ENCODE results near the gene LAMB3. TPM values are rescaled to one million over a fixed set of nuclear protein-coding genes. Genes with fewer than 3 reads are reported as not detected.

LAMB3 gene
- total RNA-seq, 2 donors from 2014 or later, result 8.4 to 14.3 TPM

DNA sequence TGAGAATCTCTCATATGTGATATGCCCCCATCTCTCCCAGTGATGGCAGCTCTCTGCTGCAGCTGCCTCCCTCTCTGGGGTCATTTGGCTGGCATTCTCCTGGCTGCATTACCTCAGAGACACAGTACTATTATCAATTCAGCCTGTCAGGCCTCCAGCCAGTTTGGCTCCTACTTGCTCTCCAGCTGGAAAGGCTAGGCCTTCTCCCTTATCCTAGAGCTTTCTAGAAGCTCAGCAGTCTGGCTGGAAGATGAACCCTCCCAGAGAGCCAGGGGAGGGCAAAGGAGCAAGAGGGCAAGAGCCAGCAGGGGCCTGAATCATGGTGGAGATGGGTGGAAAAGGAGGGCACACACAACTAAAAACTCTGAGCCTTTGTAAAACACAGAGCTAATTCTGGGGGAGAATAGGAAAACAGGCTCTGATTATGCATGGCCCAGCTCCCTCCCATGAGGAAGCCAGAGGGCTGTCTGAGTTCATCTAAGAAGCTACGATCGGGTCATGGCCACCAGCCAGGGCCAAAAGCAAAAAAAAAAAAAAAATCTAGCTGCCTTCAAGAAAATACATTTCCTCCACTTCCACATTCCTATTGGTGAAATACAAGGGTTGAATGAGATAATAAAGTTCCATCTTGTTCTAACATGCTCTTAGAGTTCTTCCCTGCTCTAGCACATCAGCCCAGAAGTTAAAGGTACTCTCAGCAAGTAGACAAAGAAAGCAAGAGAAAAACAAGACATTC, 8.8 kb downstream of the LAMB3 start:
- intact Hi-C loops (cut with DNase I), result loop anchor here in 1 of 2 donors (5.0 kb wide), 1 partner anchor 49 kb away; no protein-coding TSS in a partner anchor
- ATAC-seq (peak; percentile 73 to 75), DNase-seq (peak; percentile 75)

DNA sequence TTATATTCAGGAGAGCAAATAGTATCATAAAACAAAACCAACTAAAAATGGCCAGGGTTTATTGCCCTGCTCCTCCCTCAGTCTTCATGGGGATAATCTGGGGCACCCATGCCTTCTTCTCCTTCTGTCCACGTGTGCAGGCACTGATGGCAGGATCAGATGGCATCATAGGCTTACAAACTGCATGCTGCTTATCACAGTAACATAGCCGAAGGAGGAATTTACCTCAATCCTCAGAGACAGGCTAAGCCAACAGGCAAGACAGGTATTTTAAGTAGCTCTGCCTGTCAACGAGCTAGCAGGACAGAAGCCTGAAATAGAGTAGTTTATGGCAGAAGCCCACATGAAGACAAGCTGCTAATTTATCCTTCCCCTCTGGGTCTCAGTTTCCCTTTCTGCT, 9.4 kb downstream of the LAMB3 start:
- intact Hi-C loops (cut with DNase I), result loop anchor here in 1 of 2 donors (5.0 kb wide), 1 partner anchor 49 kb away; no protein-coding TSS in a partner anchor
- DNase-seq, result no peak
- ATAC-seq, result peak; percentile 27 to 35

DNA sequence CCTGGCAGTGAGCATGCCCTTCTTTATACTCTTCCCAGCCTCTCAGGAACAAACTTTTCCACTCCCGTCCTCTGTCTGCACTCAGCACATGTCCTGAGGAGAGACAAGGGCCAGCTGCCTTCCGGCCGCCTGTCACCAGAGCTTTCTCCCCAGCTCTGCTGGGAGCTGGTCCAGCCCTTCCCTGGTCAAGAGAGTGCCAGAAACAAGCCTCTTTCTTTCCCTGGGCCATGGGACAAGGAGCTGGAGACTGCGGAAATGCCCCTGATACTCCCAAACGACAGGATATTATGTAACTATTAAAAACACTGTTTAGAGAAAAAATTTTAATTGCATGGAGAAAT, 10.4 kb downstream of the LAMB3 start:
- DNase-seq (peak; percentile 90), ATAC-seq (peak; percentile 88)
- intact Hi-C loops (cut with DNase I), result loop anchor here in 1 of 2 donors (5.0 kb wide), 1 partner anchor 50 kb away; no protein-coding TSS in a partner anchor

DNA sequence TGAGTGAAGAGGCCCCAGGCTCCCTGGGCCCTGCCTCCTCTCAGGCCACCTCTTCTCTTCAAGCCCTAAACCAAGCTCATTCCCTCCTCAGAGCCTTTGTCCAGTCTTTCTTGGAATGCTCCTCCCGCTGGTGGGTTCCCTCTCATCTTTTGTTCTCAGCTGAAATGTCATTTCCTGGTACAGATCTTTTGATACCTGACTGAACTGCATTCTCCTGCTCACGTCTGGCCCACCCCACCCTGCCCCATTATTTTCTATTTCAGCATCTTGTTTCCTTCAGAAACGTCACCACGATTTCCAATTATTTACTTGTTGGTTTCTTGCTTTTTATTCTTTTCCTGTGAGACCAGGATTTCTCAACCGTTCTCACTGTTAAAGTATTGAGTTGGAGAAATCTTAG, 16.4 kb downstream of the LAMB3 start:
- intact Hi-C loops (cut with DNase I), result no loop called here
- no peak for ATAC-seq
- DNase-seq, result no peak

DNA sequence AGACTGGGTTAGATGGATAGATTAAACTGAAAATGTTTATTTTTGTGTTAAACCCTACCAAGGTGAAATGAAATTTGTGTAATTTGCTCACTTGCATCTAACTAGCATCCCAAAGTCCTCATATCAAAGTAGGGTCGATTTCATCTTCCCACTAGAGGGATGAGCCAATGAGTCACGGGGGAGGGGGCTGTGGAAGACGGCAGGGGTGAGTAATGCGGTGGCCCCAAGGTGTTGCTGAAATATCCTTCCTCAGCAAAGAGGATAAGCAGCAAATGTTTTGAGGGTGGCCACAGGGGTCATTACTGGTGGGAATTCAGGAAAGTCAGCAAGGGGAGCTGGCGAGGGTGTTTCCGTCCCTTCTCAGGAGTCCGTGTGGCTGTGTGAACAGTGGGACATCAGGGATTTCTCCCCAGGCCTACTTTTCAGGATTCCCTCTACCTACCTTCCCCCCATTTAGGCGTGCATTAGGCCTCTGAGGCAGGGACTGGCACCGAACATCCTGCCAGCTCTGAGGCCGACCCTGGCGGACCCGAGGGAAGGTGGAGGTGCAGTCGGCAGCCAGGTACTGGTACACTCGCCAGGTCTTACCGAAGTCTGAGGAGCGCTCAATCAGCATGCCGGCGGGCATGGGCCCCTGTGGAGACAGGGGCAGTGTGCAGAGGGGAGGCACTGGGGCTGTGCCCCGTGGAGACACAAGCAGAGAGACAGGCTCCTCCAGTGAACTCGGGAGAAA, 18.1 kb downstream of the LAMB3 start:
- ATAC-seq, result no peak
- no peak for DNase-seq
- intact Hi-C loops (cut with DNase I), result no loop called here

DNA sequence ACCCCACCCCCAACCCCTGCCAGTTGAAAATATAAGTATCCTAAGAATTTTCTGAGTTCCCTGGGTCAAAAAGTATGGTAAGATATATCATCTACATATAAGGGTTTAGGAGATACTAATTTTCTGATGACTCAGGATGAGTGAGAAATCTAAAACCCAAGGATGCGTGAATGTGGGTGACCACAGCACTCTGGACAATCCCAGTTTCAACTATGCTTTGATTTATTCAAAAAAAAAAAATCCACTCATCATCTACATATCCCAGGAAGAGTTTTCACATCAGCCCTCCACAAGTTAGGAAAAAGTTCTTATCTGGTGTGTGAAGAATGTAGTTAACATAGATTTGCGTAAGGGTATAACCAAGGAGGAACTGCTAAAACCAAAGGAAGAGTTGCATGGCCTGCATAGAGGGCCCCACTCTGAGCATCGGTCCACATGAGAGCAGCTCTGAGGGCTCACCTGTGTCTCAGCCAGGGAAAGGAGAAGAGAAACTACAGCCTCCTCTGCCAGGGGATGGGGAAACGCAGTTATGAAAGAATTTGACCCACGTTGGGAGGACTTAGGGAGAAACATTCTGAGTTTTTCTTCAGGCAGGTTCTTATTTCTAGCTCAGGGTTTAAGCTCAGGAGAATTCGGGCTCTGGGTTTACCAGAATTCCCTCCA, 18.8 kb downstream of the LAMB3 start:
- intact Hi-C loops (cut with DNase I), result no loop called here
- ATAC-seq, result no peak

DNA sequence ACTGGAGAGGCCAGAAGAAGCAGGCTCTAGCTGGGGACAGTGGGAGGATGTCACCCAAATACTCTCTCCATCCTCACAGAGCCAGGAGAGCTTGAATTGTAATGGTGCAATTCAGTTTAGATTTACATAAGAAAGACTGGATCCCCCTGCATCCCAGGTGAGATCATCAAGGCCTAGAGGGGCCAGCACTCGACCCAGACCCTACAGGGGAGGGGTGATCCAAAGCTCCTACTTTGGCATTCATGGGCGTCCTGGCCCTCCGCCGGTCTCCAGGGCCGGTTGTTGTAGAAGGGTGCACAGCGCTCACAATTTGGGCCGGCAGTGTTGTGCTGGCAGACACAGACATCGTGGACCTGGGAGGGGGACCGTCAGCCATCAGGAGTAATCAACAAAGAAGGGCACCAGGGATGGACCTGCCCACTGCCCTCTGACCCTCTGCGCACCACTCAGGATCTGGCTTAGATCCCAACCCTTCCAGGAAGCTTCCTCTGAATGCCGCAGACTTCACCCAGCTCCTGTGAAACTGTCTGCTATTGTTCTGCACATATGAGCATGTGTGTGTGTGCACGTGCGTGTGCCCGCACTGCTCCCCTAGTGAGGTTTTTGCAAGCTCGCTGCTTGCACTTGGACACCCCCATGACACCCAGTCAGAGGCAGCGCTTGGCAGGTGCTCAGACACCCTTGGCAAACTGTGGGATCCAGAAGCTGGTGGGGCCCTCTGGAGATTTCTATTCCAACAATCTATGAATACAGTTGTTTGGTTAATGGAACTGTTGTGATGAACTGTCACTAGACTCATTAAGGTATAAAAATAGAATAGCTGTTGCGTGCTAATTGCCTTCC, 21.6 kb downstream of the LAMB3 start:
- no peak for DNase-seq
- intact Hi-C loops (cut with DNase I), result no loop called here
- peak in 1 of 2 donors; percentile 2 for ATAC-seq

More for the DNA sequence above, 18.8 kb downstream of the LAMB3 start:
- no peak for DNase-seq

DNA sequence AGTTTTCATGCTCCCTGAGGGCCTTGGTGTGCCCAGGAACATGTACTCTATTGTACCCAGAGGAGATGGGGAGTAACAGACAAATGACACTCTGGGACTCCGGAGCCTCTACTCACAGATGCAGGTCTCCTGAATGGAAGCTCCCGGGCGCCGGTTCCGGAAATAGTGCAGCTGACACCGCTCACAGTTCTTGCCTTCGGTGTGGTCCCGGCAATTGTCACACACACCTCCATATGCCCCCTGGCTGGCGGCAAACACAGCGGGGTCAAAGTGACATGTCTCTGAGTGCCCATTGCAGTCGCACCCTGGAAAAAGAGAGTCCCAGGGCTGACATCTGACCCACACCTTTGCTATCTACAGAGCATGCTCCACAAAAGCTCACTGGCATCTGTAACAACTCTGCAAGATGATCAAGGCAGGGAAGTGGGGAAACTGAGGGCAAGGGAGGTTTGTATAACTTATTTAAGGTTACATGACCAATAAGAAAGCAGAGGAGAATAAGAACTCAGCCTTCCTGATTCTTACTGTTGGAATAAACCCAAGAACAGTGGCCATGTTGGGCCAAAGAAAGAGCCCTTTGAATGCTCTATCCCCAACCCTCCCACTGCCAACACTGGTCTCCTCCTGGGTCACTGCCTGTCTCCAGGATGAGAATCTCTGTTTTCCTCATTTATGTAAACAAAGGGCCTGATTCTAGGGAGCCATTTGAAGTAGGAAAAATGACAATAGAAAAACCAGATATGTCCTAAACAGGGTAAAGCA, 22.4 kb downstream of the LAMB3 start:
- no peak for DNase-seq
- ATAC-seq, result no peak
- intact Hi-C loops (cut with DNase I), result loop anchor here (5.0 to 10.0 kb wide), 5 partner anchors 43 to 115 kb away; no protein-coding TSS in a partner anchor

DNA sequence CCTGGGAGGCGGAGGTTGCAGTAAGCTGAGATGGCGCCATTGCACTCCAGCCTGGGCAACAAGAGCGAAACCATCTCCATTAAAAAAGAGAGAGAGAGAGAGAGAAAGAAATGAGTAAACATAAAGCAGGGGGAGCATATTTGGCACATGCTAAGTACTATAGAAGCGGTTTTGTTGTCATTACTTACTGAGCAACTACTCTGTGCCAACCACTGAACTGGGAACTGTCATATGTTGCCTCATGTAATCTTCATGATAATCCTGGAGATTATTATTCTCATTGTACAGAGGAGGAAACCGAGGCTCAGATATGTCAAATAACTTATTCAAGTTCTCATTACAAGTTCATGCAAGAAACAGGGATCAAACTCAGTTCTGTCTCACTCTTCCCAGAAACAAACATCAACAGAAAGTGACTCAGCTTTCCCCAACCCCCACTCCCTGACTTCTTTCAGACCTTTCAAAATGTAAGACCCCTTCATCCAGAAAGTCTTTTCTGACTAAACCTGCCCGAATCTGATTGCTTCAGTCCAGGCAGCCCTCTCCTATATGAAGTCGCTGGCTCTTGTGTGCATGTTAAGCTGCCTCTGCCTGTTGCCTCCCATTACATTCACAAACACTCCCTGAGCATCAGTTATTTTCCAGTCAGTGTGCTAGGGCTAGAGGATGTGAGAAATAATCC, 23.5 kb downstream of the LAMB3 start:
- ATAC-seq (no peak), DNase-seq (no peak)
- intact Hi-C loops (cut with DNase I), result loop anchor here (5.0 to 10.0 kb wide), 5 partner anchors 41 to 116 kb away; no protein-coding TSS in a partner anchor

DNA sequence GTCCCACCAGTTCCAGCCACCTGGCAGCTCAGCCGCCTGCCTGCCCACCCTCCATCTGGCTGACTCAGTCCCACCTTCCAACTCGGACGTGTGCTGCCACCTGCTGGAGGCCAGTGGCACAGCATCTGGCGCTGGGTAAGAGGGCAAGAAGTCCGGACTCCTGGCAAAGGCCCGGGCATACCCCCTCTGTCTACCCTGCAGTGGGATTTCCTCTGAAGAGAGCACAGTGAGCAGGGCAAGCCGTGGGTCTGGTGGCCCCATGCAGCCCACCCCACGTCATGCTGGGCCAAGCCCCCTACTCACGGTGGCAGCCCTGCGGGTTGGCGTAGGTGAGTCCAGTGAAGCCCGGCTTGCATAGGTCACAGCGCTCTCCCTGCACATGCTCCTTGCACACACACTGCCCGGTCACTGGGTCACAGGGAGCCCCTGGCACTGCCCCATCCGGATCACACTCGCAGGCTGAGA, 24.5 kb downstream of the LAMB3 start:
- intact Hi-C loops (cut with DNase I), result loop anchor here (5.0 to 10.0 kb wide), 5 partner anchors 40 to 117 kb away; no protein-coding TSS in a partner anchor
- ATAC-seq (peak; percentile 63 to 76), DNase-seq (peak; percentile 75)

DNA sequence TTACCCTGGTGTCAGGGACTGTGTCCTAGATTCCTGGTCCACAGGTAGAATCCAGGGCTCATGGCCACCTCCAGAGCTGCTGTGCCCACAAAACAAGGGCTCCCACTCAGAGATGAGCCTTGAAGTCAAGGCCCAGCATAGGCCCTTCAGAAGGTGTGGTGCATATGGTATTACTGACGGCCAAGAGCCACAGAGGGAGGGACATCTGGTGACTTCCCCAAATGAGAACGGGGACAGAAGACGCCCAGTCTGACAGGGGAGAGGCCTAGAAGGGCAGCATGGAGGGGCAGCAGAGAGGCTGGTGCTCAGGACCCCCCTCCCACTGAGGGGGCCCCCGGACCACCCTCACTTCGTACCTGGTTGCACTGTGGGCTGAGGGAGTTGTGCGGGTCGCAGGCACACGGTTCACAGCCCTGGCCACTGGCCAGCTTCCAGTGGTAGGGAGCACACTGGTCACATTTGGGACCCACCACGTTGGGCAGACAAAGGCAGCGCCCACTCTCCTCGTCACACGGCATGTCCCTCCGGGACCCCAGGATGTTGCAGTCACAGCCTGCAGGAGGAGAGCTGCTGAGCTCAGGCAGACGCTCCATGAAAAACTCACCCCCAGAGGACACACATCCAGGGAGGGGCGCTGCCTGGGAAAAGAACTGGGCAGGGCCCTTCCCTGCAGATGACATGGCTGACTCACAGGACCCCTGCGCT, 25.0 kb downstream of the LAMB3 start:
- intact Hi-C loops (cut with DNase I), result loop anchor here (5.0 to 10.0 kb wide), 5 partner anchors 40 to 118 kb away; no protein-coding TSS in a partner anchor

DNA sequence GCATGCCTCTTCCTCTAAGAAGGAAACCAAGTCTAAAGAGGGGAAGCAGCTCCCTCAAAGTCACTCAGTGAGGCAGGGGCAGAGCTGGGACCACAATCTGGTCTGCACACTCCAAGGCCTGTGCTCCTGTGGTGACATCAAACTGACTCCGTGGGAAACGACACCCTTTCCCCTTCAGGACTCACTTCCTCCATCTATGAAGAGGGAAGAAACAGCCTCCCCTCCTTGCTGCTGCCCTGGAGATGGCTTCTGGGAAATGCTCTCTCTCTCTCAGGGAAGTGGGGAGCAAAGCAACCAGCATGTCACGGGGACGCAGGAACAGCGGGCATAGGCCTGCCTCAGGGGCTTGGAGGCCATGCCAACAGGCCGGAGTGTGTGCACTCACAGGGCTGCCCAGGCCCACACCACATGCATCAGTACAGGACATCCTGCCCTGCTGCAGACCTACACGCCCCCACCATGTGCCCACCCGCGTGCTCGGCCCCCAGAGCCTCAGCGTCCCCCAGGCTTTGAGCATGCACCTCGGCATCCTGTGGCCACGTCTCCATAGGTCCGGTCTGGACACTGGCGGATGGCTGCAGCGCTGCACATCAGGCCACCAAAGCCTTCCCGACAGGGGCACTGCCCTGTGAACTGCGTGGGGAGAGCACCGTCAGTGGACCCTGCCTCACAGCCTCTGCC, 25.7 kb downstream of the LAMB3 start:
- intact Hi-C loops (cut with DNase I), result loop anchor here (5.0 to 10.0 kb wide), 5 partner anchors 39 to 118 kb away; no protein-coding TSS in a partner anchor
- DNase-seq (no peak), ATAC-seq (no peak)

More for the DNA sequence above, 25.0 kb downstream of the LAMB3 start:
- DNase-seq, result no peak
- peak in 1 of 2 donors; percentile 3 for ATAC-seq

DNA sequence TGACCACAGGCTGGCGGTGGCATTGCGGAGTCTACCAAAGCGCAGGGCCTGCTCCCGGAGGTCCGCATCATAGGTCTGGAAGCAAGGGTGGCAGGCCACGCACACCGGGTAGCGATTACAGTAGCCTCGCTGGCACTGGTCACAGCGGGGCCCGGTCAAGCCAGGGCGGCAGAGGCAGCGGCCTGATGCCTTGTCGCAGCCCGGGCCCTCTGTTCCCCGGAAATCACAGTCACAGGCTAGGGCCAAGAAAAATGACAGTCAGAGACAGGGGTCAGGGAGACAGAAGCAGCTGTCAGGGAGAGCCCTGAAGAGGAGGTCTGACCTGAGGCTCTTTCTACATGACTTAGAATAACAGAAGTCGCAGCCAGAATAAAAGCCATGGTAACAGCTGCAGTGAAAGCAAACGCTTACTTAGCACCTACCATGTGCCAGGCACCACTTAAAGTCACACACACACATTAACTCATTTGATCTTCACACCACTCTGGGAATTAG, 26.4 kb downstream of the LAMB3 start:
- intact Hi-C loops (cut with DNase I), result loop anchor here (5.0 to 10.0 kb wide), 5 partner anchors 39 to 119 kb away; no protein-coding TSS in a partner anchor
- no peak for DNase-seq
- ATAC-seq, result peak; percentile 15 to 39

DNA sequence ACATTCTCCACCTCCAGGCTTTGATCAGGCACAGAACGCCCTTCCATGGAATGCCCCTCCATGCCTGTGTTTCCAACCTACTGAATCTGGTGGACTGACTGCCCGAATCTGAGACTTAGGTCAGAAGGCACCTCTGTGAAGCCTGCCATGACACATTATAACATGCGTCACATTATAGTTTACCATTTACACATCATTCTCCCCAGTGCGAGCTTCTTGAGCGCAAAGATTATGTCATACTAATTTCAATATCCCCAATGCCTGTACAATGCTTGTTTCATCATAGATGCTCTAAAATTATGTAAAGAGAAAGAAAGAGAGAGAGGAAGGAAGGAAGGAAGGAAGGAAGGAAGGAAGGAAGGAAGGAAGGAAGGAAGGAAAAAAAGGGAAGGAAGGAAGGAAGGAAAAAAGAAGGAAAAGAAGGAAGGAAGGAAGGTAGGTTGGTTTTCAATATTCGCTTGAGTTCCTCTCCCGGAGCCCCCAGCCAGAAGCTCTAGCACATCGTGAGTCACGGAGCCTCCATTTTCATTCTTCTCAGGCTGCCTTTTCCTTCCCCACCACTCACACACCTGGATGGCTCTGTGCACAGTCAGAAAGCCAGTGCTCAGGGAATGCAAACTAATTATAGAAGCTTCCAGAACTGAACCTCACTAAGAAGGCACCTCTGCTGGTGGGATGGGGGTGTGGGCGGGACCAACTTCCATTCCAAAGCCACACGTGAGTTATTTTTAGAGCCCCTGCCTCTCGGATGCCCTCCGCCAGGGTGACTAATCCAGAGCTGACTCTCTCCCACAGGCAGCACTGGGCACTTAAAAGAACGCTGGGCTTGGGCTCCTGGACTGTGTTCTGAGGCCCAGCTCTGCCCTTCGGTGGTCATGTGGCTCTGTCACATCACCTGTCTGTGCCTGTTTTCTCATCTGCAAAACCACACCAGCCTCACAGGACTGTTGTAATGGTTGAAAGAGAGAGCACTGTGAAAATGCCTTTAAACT, 27.4 kb downstream of the LAMB3 start:
- peak; percentile 49 for DNase-seq

More for the DNA sequence above, 27.4 kb downstream of the LAMB3 start:
- intact Hi-C loops (cut with DNase I), result loop anchor here (5.0 to 10.0 kb wide), 5 partner anchors 38 to 120 kb away; no protein-coding TSS in a partner anchor
- ATAC-seq, result peak; percentile 39 to 72
